HepG2 (cell line): ENCODE data around the gene TGM1. TPM values are rescaled to one million over a fixed set of nuclear protein-coding genes. Genes with fewer than 3 reads are reported as not detected.

ENCODE experiments used
- BORCS8-MEF2B ChIP-seq: sonication (generic); formaldehyde crosslinking; IDR thresholded peaks from 2 replicates; pipeline ENCODE4 v1.8.0; 2022; ENCODE audit warnings: mild to moderate bottlenecking, missing genetic modification reagents
- DDIT3 ChIP-seq: sonication (generic); formaldehyde crosslinking; IDR thresholded peaks from 2 replicates; pipeline ENCODE4 v1.4.0; 2020; ENCODE audit warnings: mild to moderate bottlenecking, missing genetic modification reagents
- EED ChIP-seq: sonication (generic); formaldehyde crosslinking; IDR thresholded peaks from 2 replicates; pipeline ENCODE4 v1.5.0; 2020; ENCODE audit warnings: mild to moderate bottlenecking, missing genetic modification reagents
- FOSL2 ChIP-seq: sonication (generic); formaldehyde crosslinking; IDR thresholded peaks from 2 replicates; pipeline ENCODE4 v1.4.0; 2020; ENCODE audit warnings: missing genetic modification reagents
- IKZF1 ChIP-seq: fragments of 450-650 bp; IDR thresholded peaks from 2 replicates; pipeline ENCODE4 v1.7.1; 2016
- KIAA2018 ChIP-seq: sonication (generic); formaldehyde crosslinking; IDR thresholded peaks from 2 replicates; pipeline ENCODE4 v1.5.0; 2020; ENCODE audit warnings: mild to moderate bottlenecking, missing genetic modification reagents, borderline replicate concordance
- KLF13 ChIP-seq: sonication (generic); formaldehyde crosslinking; IDR thresholded peaks from 2 replicates; pipeline ENCODE4 v1.4.0; 2020; ENCODE audit warnings: mild to moderate bottlenecking, missing genetic modification reagents
- KMT2A ChIP-seq: sonication (generic); formaldehyde crosslinking; IDR thresholded peaks from 2 replicates; pipeline ENCODE4 v1.4.0; 2020; ENCODE audit warnings: missing genetic modification reagents
- NFYC ChIP-seq: IDR thresholded peaks from 2 replicates; pipeline ENCODE4 v1.6.1; 2016; ENCODE audit warnings: missing genetic modification reagents, missing compliant biosample characterization
- PAX8 ChIP-seq: sonication (generic); formaldehyde crosslinking; IDR thresholded peaks from 2 replicates; pipeline ENCODE4 v1.8.0; 2022; ENCODE audit warnings: mild to moderate bottlenecking, missing genetic modification reagents, borderline replicate concordance
- RCOR2 ChIP-seq: IDR thresholded peaks from 2 replicates; pipeline ENCODE4 v1.6.1; 2016; ENCODE audit warnings: missing biosample characterization, missing genetic modification reagents
- REL ChIP-seq: sonication (generic); formaldehyde crosslinking; conservative IDR thresholded peaks from 2 replicates; pipeline ENCODE4 v1.8.0; 2022; ENCODE audit warnings: mild to moderate bottlenecking, missing genetic modification reagents, moderate library complexity
- RELA ChIP-seq: sonication (generic); formaldehyde crosslinking; IDR thresholded peaks from 2 replicates; pipeline ENCODE4 v1.4.0; 2020; ENCODE audit warnings: missing genetic modification reagents
- SAP130 ChIP-seq: IDR thresholded peaks from 2 replicates; pipeline ENCODE4 v1.6.1; 2016; ENCODE audit warnings: low read depth
- SOX13 ChIP-seq, 3 experiments: fragments of 450-650 bp in 1 of 3; sonication (generic) in 1 of 3; formaldehyde crosslinking in 1 of 3; IDR thresholded peaks in 2 of 3; conservative IDR thresholded peaks in 1 of 3; 2 replicates each; pipeline versions ENCODE4 v1.5.0 to v1.6.1; 2016 to 2020; ENCODE audit warnings: antibody characterized with exemption in 1 of 3, mild to moderate bottlenecking in 1 of 3, missing compliant biosample characterization in 1 of 3, missing genetic modification reagents in 1 of 3, moderate library complexity in 1 of 3
- ZBTB1 ChIP-seq: sonication (generic); formaldehyde crosslinking; IDR thresholded peaks from 2 replicates; pipeline ENCODE4 v1.4.0; 2020; ENCODE audit warnings: missing genetic modification reagents, borderline replicate concordance
- ZKSCAN5 ChIP-seq: sonication (generic); formaldehyde crosslinking; IDR thresholded peaks from 2 replicates; pipeline ENCODE4 v1.5.1; 2020; ENCODE audit warnings: mild to moderate bottlenecking, missing genetic modification reagents
- ZMYM4 ChIP-seq: sonication (generic); formaldehyde crosslinking; IDR thresholded peaks from 2 replicates; pipeline ENCODE4 v1.8.1; 2023; ENCODE audit warnings: mild to moderate bottlenecking, missing genetic modification reagents
- ZNF331 ChIP-seq: sonication (generic); formaldehyde crosslinking; IDR thresholded peaks from 2 replicates; pipeline ENCODE4 v1.4.0; 2020; ENCODE audit warnings: missing genetic modification reagents
- ZNF446 ChIP-seq: sonication (generic); formaldehyde crosslinking; IDR thresholded peaks from 2 replicates; pipeline ENCODE4 v1.5.0; 2020; ENCODE audit warnings: mild to moderate bottlenecking, missing genetic modification reagents
- ZNF607 ChIP-seq: sonication (generic); formaldehyde crosslinking; IDR thresholded peaks from 2 replicates; pipeline ENCODE4 v1.5.1; 2020; ENCODE audit warnings: missing genetic modification reagents, mild to moderate bottlenecking, borderline replicate concordance
- polyA plus RNA-seq, 8 experiments: library from polyadenylated mRNA; depleted of rRNA in 3 of 8; stranded (reverse) in 7 of 8; unstranded in 1 of 8; fragments of >200 nt; fragmentation: Illumina TruSeq in 4 of 8; extraction: Trizol in 4 of 8; gene quantifications; 2 replicates each; pipeline versions ENCODE4 v1.2.1 to v1.2.3, GENCODE V29; 2011 to 2016; ENCODE audit warnings: low read depth in 4 of 8, missing spikeins in 1 of 8, mixed read lengths in 1 of 8; ENCODE audit not compliant: insufficient read depth in 1 of 8
- total RNA-seq, 5 experiments: library from RNA; depleted of rRNA; stranded (reverse); fragments of >200 nt; fragmentation: Illumina TruSeq; extraction: Trizol; gene quantifications; 2 replicates each; pipeline ENCODE4 v1.2.3, GENCODE V29; 2016; ENCODE audit warnings: low read depth in 1 of 5

TGM1 gene
- total and polyA plus RNA-seq, 2 of the 13 experiments (the other 11 are each of a cell fraction or from before 2014, with no cell fraction given) = 3.2 to 10.6 TPM

- TF ChIP-seq ZMYM4 (CRISPR knock-in tag) (peak; percentile 1; the same call in 1 of the 2 replicates), NFYC (CRISPR knock-in tag) (peak; percentile 26; the same call in 1 of the 2 replicates), DDIT3 (no peak), KMT2A (CRISPR knock-in tag) (no peak; the same call in 1 of the 2 replicates), ZBTB1 (CRISPR knock-in tag) (0 out of 2 replicates have a peak, but pooled peaks have one; percentile 22), ZNF607 (peak; percentile 41; the same call in 1 of the 2 replicates), KIAA2018 (CRISPR knock-in tag) (no peak), EED (CRISPR knock-in tag) (no peak), PAX8 (CRISPR knock-in tag) (no peak), ZNF331 (CRISPR knock-in tag) (peak; percentile 37; the same call in 1 of the 2 replicates), SOX13 (IDR thresholded peaks at IDR 0.05) (no peak), SOX13 (CRISPR knock-in tag; conservative IDR thresholded peaks at IDR 0.05 in 1 of 2, IDR thresholded peaks at IDR 0.05 in 1 of 2) (peak in 1 of 2 experiments; percentile 43; a peak in 1 of 4 replicates), KLF13 (CRISPR knock-in tag) (no peak), ZKSCAN5 (CRISPR knock-in tag) (no peak), BORCS8-MEF2B (CRISPR knock-in tag) (no peak), RELA (CRISPR knock-in tag) (peak; percentile 22; the same call in 1 of the 2 replicates), REL (CRISPR knock-in tag) (peak; percentile 71; the same call in 1 of the 2 replicates), RCOR2 (CRISPR knock-in tag) (no peak), IKZF1 (no peak), SAP130 (peak; percentile 67), ZNF446 (no peak), FOSL2 (CRISPR knock-in tag) (peak; percentile 77)
Measured at GRCh38 chr14:24296341-24297157, 33.6 kb upstream of the TGM1 start (continued).
